Keratinocyte (primary cell): Measurements from ENCODE around the gene NVL. TPM values are rescaled to one million over a fixed set of nuclear protein-coding genes. Genes with fewer than 3 reads are reported as not detected.

ENCODE experiments used
- DNase-seq: peaks from one replicate; pipeline ENCODE4 v3.0.0-alpha.2; 2011; ENCODE audit warnings: low read depth, missing footprints, low spot score
- FAIRE-seq: peaks from 2 replicates; lab custom pipeline; 2011; peaks lifted over from hg19 to GRCh38; lab: Jason Lieb, UNC
- H2AFZ ChIP-seq: 2 replicates; pipeline ENCODE4 v1.6.0; 2012; ENCODE audit warnings: low read length, control low read depth, inconsistent platforms; ENCODE audit not compliant: control insufficient read depth
- H3K27ac ChIP-seq: 2 replicates; pipeline ENCODE4 v1.5.1; 2011; ENCODE audit warnings: low read length; ENCODE audit not compliant: control insufficient read depth, insufficient read depth
- H3K27me3 ChIP-seq: 3 replicates; pipeline ENCODE4 v1.6.0; 2011; ENCODE audit warnings: low read length; ENCODE audit not compliant: control insufficient read depth, insufficient read depth; ENCODE audit errors: extremely low read depth
- H3K36me3 ChIP-seq, 2 experiments: 2 replicates in 1 of 2; 3 replicates in 1 of 2; pipeline ENCODE4 v1.5.1; 2011; ENCODE audit warnings: low read length in 2 of 2, mild to moderate bottlenecking in 1 of 2; ENCODE audit not compliant: control insufficient read depth in 2 of 2, insufficient read depth in 2 of 2; ENCODE audit errors: extremely low read depth in 1 of 2
- H3K4me1 ChIP-seq: 3 replicates; pipeline ENCODE4 v1.5.1; 2011; ENCODE audit warnings: low read length; ENCODE audit not compliant: control insufficient read depth, insufficient read depth; ENCODE audit errors: extremely low read depth
- H3K4me2 ChIP-seq: 3 replicates; pipeline ENCODE4 v1.6.0; 2011; ENCODE audit warnings: low read depth, low read length; ENCODE audit not compliant: control insufficient read depth, insufficient read depth; ENCODE audit errors: extremely low read depth
- H3K4me3 ChIP-seq, 3 experiments: fragments of 200-600 bp in 1 of 3; sonication (generic) in 1 of 3; 2 replicates in 2 of 3; 3 replicates in 1 of 3; pipeline ENCODE4 v1.5.1; 2011 to 2016; ENCODE audit warnings: low read length in 3 of 3, mild to moderate bottlenecking in 3 of 3, control low read depth in 2 of 3, inconsistent platforms in 1 of 3, low read depth in 1 of 3, mixed read lengths in 1 of 3, mixed run types in 1 of 3, moderate library complexity in 1 of 3; ENCODE audit not compliant: control insufficient read depth in 2 of 3, insufficient read depth in 2 of 3; ENCODE audit errors: extremely low read depth in 1 of 3
- H3K79me2 ChIP-seq: 2 replicates; pipeline ENCODE4 v1.6.0; 2012; ENCODE audit warnings: low read length; ENCODE audit not compliant: control insufficient read depth, insufficient read depth
- H3K9ac ChIP-seq: 3 replicates; pipeline ENCODE4 v1.6.0; 2011; ENCODE audit warnings: low read length; ENCODE audit not compliant: control insufficient read depth, insufficient read depth; ENCODE audit errors: extremely low read depth
- H3K9me1 ChIP-seq: 3 replicates; pipeline ENCODE4 v1.6.0; 2011; ENCODE audit warnings: low read length; ENCODE audit not compliant: control insufficient read depth, insufficient read depth; ENCODE audit errors: extremely low read depth
- H3K9me3 ChIP-seq: 2 replicates; pipeline ENCODE4 v1.5.1; 2012; ENCODE audit warnings: low read depth, low read length; ENCODE audit not compliant: control insufficient read depth
- H4K20me1 ChIP-seq: 3 replicates; pipeline ENCODE4 v1.6.0; 2011; ENCODE audit warnings: low read length; ENCODE audit not compliant: control insufficient read depth, insufficient read depth; ENCODE audit errors: extremely low read depth
- EZH2 ChIP-seq: IDR thresholded peaks from one replicate; pipeline ENCODE4 v1.6.1; 2012; ENCODE audit warnings: inconsistent platforms, mild to moderate bottlenecking, low read length, moderate library complexity
- dilution Hi-C: fragments of 300-500 bp; cut with MboI; formaldehyde crosslinking; loops from one replicate; pipeline ENCODE4 v1.7.0; 2020; ENCODE audit warnings: low sequenced_read_pairs; ENCODE audit not compliant: extremely low pct_ligation_motif_present
- polyA plus RNA-seq, 5 experiments: library from polyadenylated mRNA; depleted of rRNA in 3 of 5; stranded (reverse) in 3 of 5; stranded (forward) in 1 of 5; unstranded in 1 of 5; fragments of >200 nt; gene quantifications; 1 replicate in 1 of 5; 2 replicates in 3 of 5; 3 replicates in 1 of 5; pipeline versions ENCODE4 v1.2.1 to v1.2.3, GENCODE V29; 2011 to 2012; ENCODE audit warnings: missing spikeins in 2 of 5, low read depth in 1 of 5, low replicate concordance in 1 of 5
- TF ChIP-seq, protein P1 (sequence below), 3 experiments: IDR thresholded peaks in 1 of 3; conservative IDR thresholded peaks in 1 of 3; optimal IDR thresholded peaks in 1 of 3; 2 replicates in 2 of 3; 3 replicates in 1 of 3; pipeline versions ENCODE3 to v1.5.1; 2011; ENCODE audit warnings: low read length in 3 of 3, mild to moderate bottlenecking in 3 of 3, moderate library complexity in 2 of 3, control low read depth in 1 of 3, inconsistent platforms in 1 of 3; ENCODE audit not compliant: insufficient read depth in 2 of 3; ENCODE audit errors: extremely low read depth in 1 of 3

The NVL gene
- polyA plus RNA-seq, 1 donor (not counting 4 experiments of a cell fraction or from before 2014, with no cell fraction given) = 24.9 TPM

DNA sequence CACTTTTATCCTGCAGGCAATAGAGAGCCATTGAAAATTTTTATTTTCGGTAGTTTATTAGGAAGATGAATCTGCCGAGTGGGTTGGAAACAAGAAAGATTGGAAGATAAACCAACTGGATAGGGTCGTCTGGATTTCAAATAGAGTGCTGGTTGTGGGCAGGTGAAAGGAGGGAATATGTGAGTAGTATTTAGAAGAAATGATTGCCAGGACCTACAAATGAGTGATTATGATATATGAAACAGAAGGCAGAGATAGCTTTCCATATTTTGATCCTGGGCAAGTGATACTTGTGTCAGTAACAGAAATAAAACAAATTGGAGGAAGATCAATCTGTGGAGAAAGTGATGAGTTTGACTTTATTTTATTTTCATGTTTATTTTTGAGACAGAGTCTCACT is 29.2 kb upstream of the NVL start:
- H3K9me1 ChIP-seq = no peaks in the 10 kb centered on the region
- peaks cover 0 to 7% of the 10 kb centered on the region in 2 experiments for H3K36me3 ChIP-seq
- H3K27ac ChIP-seq = no peak overlapping the region
- H2AFZ ChIP-seq = no peak overlapping the region
- DNase-seq (no peak), FAIRE-seq (no peak)
- no peak overlapping the region for H3K4me3 ChIP-seq
- no peak for TF ChIP-seq EZH2
- TF ChIP-seq, protein P1, sequence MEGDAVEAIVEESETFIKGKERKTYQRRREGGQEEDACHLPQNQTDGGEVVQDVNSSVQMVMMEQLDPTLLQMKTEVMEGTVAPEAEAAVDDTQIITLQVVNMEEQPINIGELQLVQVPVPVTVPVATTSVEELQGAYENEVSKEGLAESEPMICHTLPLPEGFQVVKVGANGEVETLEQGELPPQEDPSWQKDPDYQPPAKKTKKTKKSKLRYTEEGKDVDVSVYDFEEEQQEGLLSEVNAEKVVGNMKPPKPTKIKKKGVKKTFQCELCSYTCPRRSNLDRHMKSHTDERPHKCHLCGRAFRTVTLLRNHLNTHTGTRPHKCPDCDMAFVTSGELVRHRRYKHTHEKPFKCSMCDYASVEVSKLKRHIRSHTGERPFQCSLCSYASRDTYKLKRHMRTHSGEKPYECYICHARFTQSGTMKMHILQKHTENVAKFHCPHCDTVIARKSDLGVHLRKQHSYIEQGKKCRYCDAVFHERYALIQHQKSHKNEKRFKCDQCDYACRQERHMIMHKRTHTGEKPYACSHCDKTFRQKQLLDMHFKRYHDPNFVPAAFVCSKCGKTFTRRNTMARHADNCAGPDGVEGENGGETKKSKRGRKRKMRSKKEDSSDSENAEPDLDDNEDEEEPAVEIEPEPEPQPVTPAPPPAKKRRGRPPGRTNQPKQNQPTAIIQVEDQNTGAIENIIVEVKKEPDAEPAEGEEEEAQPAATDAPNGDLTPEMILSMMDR (optimal IDR thresholded peaks at IDR 0.05 in 1 of 3, IDR thresholded peaks at IDR 0.05 in 1 of 3, conservative IDR thresholded peaks at IDR 0.05 in 1 of 3; ENCODE audit: extremely low read depth in 1 of 3, insufficient read depth in 2 of 3, low read length in 3 of 3) = no peak
- dilution Hi-C loops = no loop called here
- H3K27me3 ChIP-seq = no peaks in the 10 kb centered on the region
- H3K9me3 ChIP-seq = no peaks in the 10 kb centered on the region
- H3K4me1 ChIP-seq = peaks cover 11% of the 10 kb centered on the region
- no peak overlapping the region for H3K9ac ChIP-seq
- peaks cover 63% of the 10 kb centered on the region for H3K79me2 ChIP-seq
- peaks cover 2% of the 10 kb centered on the region for H4K20me1 ChIP-seq
- H3K4me2 ChIP-seq = no peak overlapping the region

DNA sequence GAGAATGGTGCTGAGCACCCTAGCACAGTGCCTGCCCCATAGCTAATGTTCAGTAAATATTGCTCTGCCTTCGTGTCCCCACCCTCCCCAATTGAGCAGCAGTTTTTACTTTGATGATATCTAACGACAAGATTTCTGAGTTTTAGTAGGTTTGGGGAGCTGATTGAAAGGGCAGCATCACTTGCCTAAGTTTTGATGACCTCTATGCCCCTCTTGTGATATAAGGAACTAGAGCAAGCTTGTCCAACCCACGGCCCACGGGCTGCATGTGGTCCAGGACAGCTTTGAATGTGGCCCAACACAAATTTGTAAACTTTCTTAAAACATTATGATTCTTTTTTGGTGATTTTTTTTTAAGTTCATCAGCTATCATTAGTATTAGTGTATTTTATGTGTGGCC is 28.3 kb upstream of the NVL start:
- Histone ChIP-seq H3K4me3 (peak overlapping the region in 2 of 3 experiments; percentile 61 to 90), H4K20me1 (peaks cover 2% of the 10 kb centered on the region), H2AFZ (no peak overlapping the region), H3K4me1 (peaks cover 11% of the 10 kb centered on the region), H3K27ac (peak overlapping the region; percentile 35), H3K36me3 (peaks cover 0 to 3% of the 10 kb centered on the region in 2 experiments), H3K79me2 (peaks cover 54% of the 10 kb centered on the region), H3K9me3 (no peaks in the 10 kb centered on the region), H3K9me1 (no peaks in the 10 kb centered on the region), H3K4me2 (peak overlapping the region; percentile 71), H3K9ac (no peak overlapping the region), H3K27me3 (no peaks in the 10 kb centered on the region)
- TF ChIP-seq EZH2 = no peak
- TF ChIP-seq, protein P1 (optimal IDR thresholded peaks at IDR 0.05 in 1 of 3, IDR thresholded peaks at IDR 0.05 in 1 of 3, conservative IDR thresholded peaks at IDR 0.05 in 1 of 3; ENCODE audit: extremely low read depth in 1 of 3, insufficient read depth in 2 of 3, low read length in 3 of 3) = no peak
- dilution Hi-C loops = no loop called here
- FAIRE-seq (no peak), DNase-seq (no peak)
